OCI-LY1 (cell line): Measurements from ENCODE around the gene REX1BD.

Experiments
- H2AFZ ChIP-seq: fragments of 200-600 bp; sonication (generic), shearing (Covaris generic); 2 replicates; pipeline ENCODE4 v1.6.0; 2014; ENCODE audit warnings: antibody characterized with exemption, mild to moderate bottlenecking, low read length
- H3F3A ChIP-seq: fragments of 200-600 bp; sonication (generic), shearing (Covaris generic); 2 replicates; pipeline ENCODE4 v1.6.0; 2014; ENCODE audit warnings: mild to moderate bottlenecking, antibody characterized with exemption, low read length, moderate library complexity; ENCODE audit not compliant: insufficient read depth
- H3K27ac ChIP-seq: fragments of 200-600 bp; sonication (generic); 2 replicates; pipeline ENCODE4 v1.5.1; 2014; ENCODE audit warnings: low read length, mixed run types, mild to moderate bottlenecking, low read depth; ENCODE audit not compliant: poor library complexity, severe bottlenecking
- H3K27me3 ChIP-seq: fragments of 200-600 bp; sonication (generic); 2 replicates; pipeline ENCODE4 v1.6.0; 2014; ENCODE audit warnings: antibody characterized with exemption, mild to moderate bottlenecking, low read length, moderate library complexity; ENCODE audit not compliant: insufficient read depth
- H3K36me3 ChIP-seq: fragments of 200-600 bp; sonication (generic); 2 replicates; pipeline ENCODE4 v1.6.1; 2014; ENCODE audit warnings: mild to moderate bottlenecking, antibody characterized with exemption, low read length, moderate library complexity, mixed read lengths; ENCODE audit not compliant: insufficient read depth
- H3K4me1 ChIP-seq: fragments of 200-600 bp; sonication (generic); 2 replicates; pipeline ENCODE4 v1.5.1; 2014; ENCODE audit warnings: mild to moderate bottlenecking, low read length, moderate library complexity; ENCODE audit not compliant: insufficient read depth, severe bottlenecking
- H3K4me2 ChIP-seq: fragments of 200-600 bp; sonication (generic), shearing (Covaris generic); 2 replicates; pipeline ENCODE4 v1.6.1; 2014; ENCODE audit warnings: low read length
- H3K4me3 ChIP-seq: fragments of 200-600 bp; sonication (generic); 2 replicates; pipeline ENCODE4 v1.5.1; 2014; ENCODE audit warnings: low read length, low read depth, mild to moderate bottlenecking, mixed read lengths; ENCODE audit not compliant: poor library complexity, severe bottlenecking
- H3K79me2 ChIP-seq: fragments of 200-600 bp; shearing (Covaris generic); 2 replicates; pipeline ENCODE4 v1.6.1; 2016; ENCODE audit warnings: mixed run types, low read length, mixed read lengths; ENCODE audit not compliant: insufficient read depth
- H3K9ac ChIP-seq: fragments of 200-600 bp; sonication (generic), shearing (Covaris generic); 2 replicates; pipeline ENCODE4 v1.6.1; 2014; ENCODE audit warnings: mild to moderate bottlenecking, low read length, mixed read lengths
- H3K9me2 ChIP-seq: fragments of 200-600 bp; sonication (generic), shearing (Covaris generic); 2 replicates; pipeline ENCODE4 v1.6.1; 2014; ENCODE audit warnings: low read depth, mild to moderate bottlenecking, low read length, mixed read lengths
- H3K9me3 ChIP-seq: fragments of 200-600 bp; shearing (Covaris generic); 2 replicates; pipeline ENCODE4 v1.6.1; 2014; ENCODE audit warnings: low read length, mixed read lengths
- H4K20me1 ChIP-seq: fragments of 200-600 bp; sonication (generic), shearing (Covaris generic); 2 replicates; pipeline ENCODE4 v1.6.0; 2016; ENCODE audit warnings: mild to moderate bottlenecking, low read length; ENCODE audit not compliant: insufficient read depth
- CTCF ChIP-seq: fragments of 200-600 bp; sonication (generic), shearing (Covaris generic); IDR thresholded peaks from 2 replicates; pipeline ENCODE4 v1.5.1; 2017; ENCODE audit warnings: mild to moderate bottlenecking, antibody characterized with exemption, low read length, moderate library complexity, mixed read lengths
- EZH2 ChIP-seq: fragments of 200-600 bp; sonication (generic), shearing (Covaris generic); IDR thresholded peaks from 2 replicates; pipeline ENCODE4 v1.8.0; 2017; ENCODE audit warnings: borderline replicate concordance, mixed run types, mild to moderate bottlenecking, antibody characterized with exemption, low read length, moderate library complexity, mixed read lengths

Gene REX1BD

GRCh38 chr19:18618236-18618635 lies 29.6 kb downstream of the REX1BD start:
- H3F3A ChIP-seq, result no peaks in the 10 kb centered on the region
- no peaks in the 10 kb centered on the region for H3K36me3 ChIP-seq
- no peak overlapping the region for H3K4me3 ChIP-seq
- no peak overlapping the region for H2AFZ ChIP-seq
- H3K27me3 ChIP-seq, result peaks cover 10% of the 10 kb centered on the region; the same call in 1 of the 2 replicates
- TF ChIP-seq EZH2, result no peak
- TF ChIP-seq CTCF, result no peak
- no peaks in the 10 kb centered on the region for H3K79me2 ChIP-seq
- H3K9me3 ChIP-seq, result no peaks in the 10 kb centered on the region
- no peaks in the 10 kb centered on the region for H3K4me1 ChIP-seq
- H3K27ac ChIP-seq, result no peak overlapping the region
- H3K9ac ChIP-seq, result no peak overlapping the region
- no peak overlapping the region for H3K4me2 ChIP-seq
- H4K20me1 ChIP-seq, result no peaks in the 10 kb centered on the region
- H3K9me2 ChIP-seq, result no peaks in the 10 kb centered on the region

- TF ChIP-seq EZH2 (no peak), CTCF (no peak)
- no peaks in the 10 kb centered on the region for H3K36me3 ChIP-seq
- no peaks in the 10 kb centered on the region for H4K20me1 ChIP-seq
- no peaks in the 10 kb centered on the region for H3F3A ChIP-seq
- H3K9me2 ChIP-seq, result no peaks in the 10 kb centered on the region
- H3K4me1 ChIP-seq, result no peaks in the 10 kb centered on the region
- H3K9me3 ChIP-seq, result no peaks in the 10 kb centered on the region
- H3K9ac ChIP-seq, result no peak overlapping the region
- no peak overlapping the region for H3K27ac ChIP-seq
- no peak overlapping the region for H3K4me2 ChIP-seq
- H3K27me3 ChIP-seq, result peaks cover 10% of the 10 kb centered on the region; the same call in 1 of the 2 replicates
- no peak overlapping the region for H2AFZ ChIP-seq
- H3K4me3 ChIP-seq, result no peak overlapping the region
- no peaks in the 10 kb centered on the region for H3K79me2 ChIP-seq
These were observed 31.7 kb downstream of the REX1BD start for GRCh38 chr19:18620311-18620710.

- no peak overlapping the region for H3K4me2 ChIP-seq
- no peaks in the 10 kb centered on the region for H3K36me3 ChIP-seq
- TF ChIP-seq CTCF (no peak), EZH2 (no peak)
- H3K4me1 ChIP-seq, result no peaks in the 10 kb centered on the region
- peaks cover 10% of the 10 kb centered on the region; the same call in 1 of the 2 replicates for H3K27me3 ChIP-seq
- H3F3A ChIP-seq, result no peaks in the 10 kb centered on the region
- no peaks in the 10 kb centered on the region for H4K20me1 ChIP-seq
- no peak overlapping the region for H3K9ac ChIP-seq
- H3K4me3 ChIP-seq, result no peak overlapping the region
- no peak overlapping the region for H2AFZ ChIP-seq
- no peaks in the 10 kb centered on the region for H3K9me3 ChIP-seq
- H3K9me2 ChIP-seq, result no peaks in the 10 kb centered on the region
- H3K27ac ChIP-seq, result no peak overlapping the region
- no peaks in the 10 kb centered on the region for H3K79me2 ChIP-seq
These were observed 32.3 kb downstream of the REX1BD start for GRCh38 chr19:18620902-18621301.
